Adipocyte (in vitro differentiated cells): ENCODE data around the gene TFB2M.

Source experiments
- DNase-seq: peaks from one replicate; pipeline ENCODE4 v3.0.0-alpha.2; 2015; ENCODE audit warnings: low read depth
- H3K27me3 ChIP-seq: replicated peaks from 2 replicates; pipeline ENCODE4 v1.7.0; 2013; ENCODE audit warnings: mild to moderate bottlenecking, low read length, moderate library complexity; ENCODE audit not compliant: control insufficient read depth, insufficient read depth
- H3K36me3 ChIP-seq: 2 replicates; pipeline ENCODE4 v1.7.0; 2013; ENCODE audit warnings: low read length, mild to moderate bottlenecking, moderate library complexity; ENCODE audit not compliant: control insufficient read depth, insufficient read depth, severe bottlenecking
- H3K4me1 ChIP-seq: 2 replicates; pipeline ENCODE4 v1.7.0; 2013; ENCODE audit warnings: mild to moderate bottlenecking, low read length, moderate library complexity; ENCODE audit not compliant: control insufficient read depth, insufficient read depth
- H3K4me3 ChIP-seq: 2 replicates; pipeline ENCODE4 v1.7.0; 2013; ENCODE audit warnings: mild to moderate bottlenecking, low read length, moderate library complexity
- H3K9ac ChIP-seq: 2 replicates; pipeline ENCODE4 v1.7.0; 2013; ENCODE audit warnings: mild to moderate bottlenecking, low read length, moderate library complexity
- H3K9me3 ChIP-seq: 2 replicates; pipeline ENCODE4 v1.7.0; 2013; ENCODE audit warnings: mild to moderate bottlenecking, low read length, moderate library complexity; ENCODE audit not compliant: control insufficient read depth

The TFB2M gene

DNA sequence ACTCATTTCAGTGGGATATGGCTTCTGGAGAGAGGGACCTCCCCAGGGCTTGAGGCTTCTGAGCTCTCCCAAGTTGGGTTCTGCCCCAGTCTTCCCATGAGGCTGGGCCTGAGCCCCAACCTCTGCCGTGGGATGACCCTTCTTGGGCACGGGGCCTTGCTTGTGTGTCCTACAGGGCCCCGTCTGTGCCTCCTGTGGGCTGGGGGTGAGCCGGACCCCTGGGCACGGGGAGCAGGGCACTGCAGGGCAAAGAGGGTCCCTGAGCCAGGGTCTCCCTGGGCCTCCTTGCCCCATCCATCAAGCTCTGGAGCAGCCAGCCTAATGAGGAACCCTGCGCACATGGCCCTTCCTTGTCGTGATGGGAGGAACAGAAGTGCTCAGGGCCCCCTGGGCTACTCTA, 53.8 kb downstream of the TFB2M start:
- H3K9me3 ChIP-seq = peaks cover 40% of the 10 kb centered on the region

DNA sequence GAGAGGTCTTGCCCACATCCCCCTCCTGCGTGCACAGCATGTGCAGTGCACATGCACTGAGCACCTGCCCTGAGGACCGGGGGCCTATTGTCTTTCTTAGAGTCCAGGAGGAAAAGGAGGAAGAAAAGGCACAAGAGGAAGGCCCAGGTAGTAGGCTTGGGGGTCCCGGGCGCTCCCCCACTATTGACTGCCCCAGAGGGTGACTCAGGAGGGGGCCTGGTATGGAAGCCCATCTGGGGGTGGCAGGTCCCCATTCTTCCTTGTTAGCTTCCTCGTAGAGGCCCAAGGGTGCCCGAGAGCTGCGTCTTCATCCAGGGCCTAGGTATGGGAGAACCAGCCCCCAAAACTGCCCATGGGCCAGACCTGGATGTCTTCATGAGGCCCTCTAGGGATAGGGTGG, 54.9 kb downstream of the TFB2M start:
- no peak overlapping the region for H3K4me3 ChIP-seq
- peaks cover 30% of the 10 kb centered on the region for H3K9me3 ChIP-seq
- H3K9ac ChIP-seq = no peak overlapping the region
- no peaks in the 10 kb centered on the region for H3K27me3 ChIP-seq
- DNase-seq = no peak
- peaks cover 3% of the 10 kb centered on the region for H3K4me1 ChIP-seq
- H3K36me3 ChIP-seq = no peaks in the 10 kb centered on the region

More for the DNA sequence above, 53.8 kb downstream of the TFB2M start:
- no peaks in the 10 kb centered on the region for H3K4me1 ChIP-seq
- no peak overlapping the region for H3K9ac ChIP-seq
- no peaks in the 10 kb centered on the region for H3K36me3 ChIP-seq
- no peaks in the 10 kb centered on the region for H3K27me3 ChIP-seq
- no peak overlapping the region for H3K4me3 ChIP-seq
- DNase-seq = no peak

DNA sequence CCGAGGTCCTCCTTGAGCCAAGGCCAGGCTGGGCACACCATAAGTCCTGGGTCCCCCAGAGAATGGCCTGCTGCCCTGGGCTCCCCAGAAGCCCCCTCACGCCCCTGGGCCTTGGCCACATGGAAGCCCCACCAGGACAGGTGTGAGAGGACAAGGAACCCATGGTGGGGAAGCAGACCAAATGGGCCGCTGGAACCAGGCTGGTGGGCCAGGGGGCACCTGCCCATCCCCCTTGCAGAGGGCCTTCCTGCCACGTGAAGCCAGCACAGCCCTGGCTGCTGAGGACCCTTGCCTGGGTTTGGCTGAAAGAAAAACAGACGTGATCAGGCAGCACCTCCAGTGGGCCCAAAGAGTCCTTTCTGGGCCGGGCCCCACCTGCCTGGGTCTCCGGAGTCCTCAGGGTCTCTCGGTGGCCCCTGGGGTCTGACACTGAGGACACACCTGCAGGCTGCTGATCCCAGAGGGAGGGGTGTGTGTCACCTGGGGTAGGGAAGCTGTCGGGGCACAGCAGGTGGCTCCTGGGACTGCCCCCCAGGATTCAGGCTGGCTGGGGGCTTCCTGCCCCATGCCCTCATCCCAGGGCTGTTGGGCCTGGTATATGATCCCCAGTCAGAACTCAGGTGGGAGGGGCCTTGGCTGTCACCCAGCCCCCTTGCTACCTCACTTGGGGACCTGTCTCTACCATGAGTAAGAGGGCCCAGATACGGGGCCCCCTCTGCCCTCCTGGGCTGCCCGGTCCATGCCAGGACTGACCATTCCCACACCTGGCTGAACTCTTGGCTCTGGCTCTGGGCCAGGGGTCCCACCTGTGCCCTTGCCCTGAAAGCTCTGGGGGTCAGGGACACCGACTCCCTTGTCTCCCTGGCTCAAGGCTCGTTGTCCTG, 55.7 kb downstream of the TFB2M start:
- H3K9me3 ChIP-seq = peaks cover 22% of the 10 kb centered on the region
- H3K9ac ChIP-seq = no peak overlapping the region
- H3K4me3 ChIP-seq = no peak overlapping the region
- no peaks in the 10 kb centered on the region for H3K36me3 ChIP-seq
- no peaks in the 10 kb centered on the region for H3K27me3 ChIP-seq
- peaks cover 8% of the 10 kb centered on the region for H3K4me1 ChIP-seq
- DNase-seq = no peak

DNA sequence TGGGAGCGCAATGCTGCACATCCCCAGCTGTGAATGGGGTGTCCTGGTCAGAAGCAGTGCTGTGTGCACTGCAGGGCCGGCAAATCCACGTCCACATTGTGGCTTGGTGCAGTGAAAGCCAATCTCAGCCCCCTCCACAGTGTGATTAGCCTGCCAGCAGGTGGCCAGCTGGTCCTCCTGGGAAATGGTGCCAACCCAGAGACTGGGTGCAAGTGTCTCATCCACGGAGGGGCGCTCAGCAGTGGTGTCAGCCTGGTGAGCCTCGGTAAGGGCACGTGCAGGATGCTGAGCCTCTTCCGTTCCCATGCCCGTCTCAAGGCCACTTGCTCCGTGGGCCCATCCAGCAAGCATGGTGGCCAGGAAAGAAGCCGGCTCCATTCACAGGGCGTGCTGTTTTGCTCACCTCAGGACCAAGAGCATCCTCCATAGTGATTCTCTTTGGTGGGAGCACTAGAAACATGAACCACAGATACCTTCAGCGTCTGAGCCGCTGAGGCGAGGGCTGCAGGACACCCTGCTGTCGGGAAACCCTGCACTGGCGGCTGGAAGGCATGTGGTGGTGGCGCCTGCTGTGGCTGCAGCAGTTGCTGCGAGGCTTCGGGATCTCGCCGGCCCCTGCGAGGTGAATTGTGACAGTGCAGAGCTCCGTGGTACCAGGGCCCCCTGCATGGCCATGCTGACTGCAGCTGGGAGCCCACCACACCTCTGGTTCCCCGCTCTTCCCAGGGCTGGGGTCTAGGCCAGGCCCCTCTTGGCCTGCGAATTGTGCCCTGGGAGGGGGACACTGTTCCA, 57.0 kb downstream of the TFB2M start:
- H3K4me1 ChIP-seq = peaks cover 8% of the 10 kb centered on the region
- peaks cover 9% of the 10 kb centered on the region for H3K9me3 ChIP-seq
- DNase-seq = no peak
- H3K4me3 ChIP-seq = no peak overlapping the region
- no peaks in the 10 kb centered on the region for H3K36me3 ChIP-seq
- H3K9ac ChIP-seq = no peak overlapping the region
- H3K27me3 ChIP-seq = no peaks in the 10 kb centered on the region

DNA sequence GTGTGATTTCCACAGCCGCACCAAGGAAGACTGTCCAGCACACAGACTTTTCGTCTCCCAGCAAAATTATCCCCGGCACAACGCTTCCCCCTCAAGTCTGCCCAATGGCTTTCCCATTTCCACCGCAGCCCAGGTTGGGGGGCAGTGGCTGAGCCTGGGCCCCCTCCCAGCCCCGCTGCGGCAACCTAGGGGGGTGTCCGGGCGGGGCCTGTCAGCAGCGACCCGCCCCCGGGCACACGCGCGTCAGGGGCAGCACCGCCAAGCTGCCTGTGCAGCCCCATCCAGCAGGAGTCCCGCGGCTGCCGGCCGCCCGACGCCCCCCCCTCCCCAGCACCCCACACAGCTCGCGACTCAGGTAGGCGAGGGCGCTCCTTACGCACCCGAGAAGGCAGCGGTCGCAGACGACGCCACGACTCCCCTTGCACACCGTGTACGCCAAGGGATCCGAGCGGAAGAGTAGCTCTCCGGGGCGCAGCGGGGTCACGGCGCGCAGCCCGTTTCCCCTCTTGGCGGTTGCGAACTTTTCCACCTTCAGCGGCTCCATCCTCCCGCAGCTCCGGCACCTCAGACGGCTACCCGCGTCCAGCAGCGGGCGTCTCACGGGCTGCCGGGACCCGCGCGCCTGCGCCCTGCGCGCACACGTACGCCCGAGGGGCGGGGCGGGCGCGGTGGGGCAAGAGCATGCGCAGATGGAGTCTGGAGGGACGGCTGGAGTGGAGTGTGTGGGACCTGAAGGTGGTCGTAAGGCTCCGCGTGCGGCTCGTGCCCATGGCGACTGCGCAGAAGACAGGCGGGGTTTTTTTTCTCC, 59.2 kb downstream of the TFB2M start, which contains the start of gene SMYD3:
TSS of gene SMYD3 (minus strand) at position 606 of the 808 bp plus-strand sequence.
- Histone ChIP-seq H3K27me3 (no peaks in the 10 kb centered on the region), H3K36me3 (no peaks in the 10 kb centered on the region), H3K4me1 (peaks cover 8% of the 10 kb centered on the region), H3K4me3 (peak within 1 kb of the TSS; percentile 90), H3K9ac (peak within 1 kb of the TSS; percentile 88), H3K9me3 (no peaks in the 10 kb centered on the region)
- peak; percentile 91 for DNase-seq

DNA sequence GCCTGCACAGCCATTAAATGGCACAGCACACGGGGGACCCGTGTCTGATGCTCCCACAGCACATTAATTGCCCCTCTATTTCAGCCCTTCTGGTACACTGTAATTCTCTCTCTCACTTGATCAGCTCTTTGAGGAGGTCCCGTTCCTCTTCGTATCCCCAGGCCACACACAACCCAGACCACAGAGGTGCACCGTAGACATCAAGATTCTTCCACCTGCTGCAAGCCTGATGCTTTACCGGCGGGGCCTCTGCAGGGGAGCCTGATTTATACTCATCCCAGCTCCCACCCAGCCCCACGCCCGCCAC, 59.7 kb downstream of the TFB2M start:
- no peaks in the 10 kb centered on the region for H3K36me3 ChIP-seq
- H3K4me3 ChIP-seq = peak overlapping the region; percentile 90
- peak overlapping the region; percentile 88 for H3K9ac ChIP-seq
- no peaks in the 10 kb centered on the region for H3K27me3 ChIP-seq
- no peak for DNase-seq
- no peaks in the 10 kb centered on the region for H3K9me3 ChIP-seq
- H3K4me1 ChIP-seq = peaks cover 8% of the 10 kb centered on the region

DNA sequence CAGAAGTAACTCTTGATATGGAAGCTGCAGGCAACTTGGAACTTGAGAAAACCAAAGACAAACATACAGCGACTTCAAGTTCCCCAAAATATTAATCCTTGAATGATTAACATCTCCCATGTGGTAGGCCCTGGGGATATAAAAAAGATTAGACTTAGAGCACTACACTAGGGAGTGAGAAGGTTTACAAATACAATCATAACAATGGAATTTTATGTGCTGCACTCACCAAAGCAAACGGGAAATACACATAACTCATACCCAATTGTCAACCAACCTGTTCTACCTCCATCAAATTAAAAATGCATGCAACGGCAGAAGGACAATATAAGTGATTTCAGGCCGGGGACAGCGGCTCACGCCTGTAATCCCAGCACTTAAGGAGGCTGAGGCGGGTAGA, 62.7 kb downstream of the TFB2M start:
- no peak overlapping the region for H3K9ac ChIP-seq

DNA sequence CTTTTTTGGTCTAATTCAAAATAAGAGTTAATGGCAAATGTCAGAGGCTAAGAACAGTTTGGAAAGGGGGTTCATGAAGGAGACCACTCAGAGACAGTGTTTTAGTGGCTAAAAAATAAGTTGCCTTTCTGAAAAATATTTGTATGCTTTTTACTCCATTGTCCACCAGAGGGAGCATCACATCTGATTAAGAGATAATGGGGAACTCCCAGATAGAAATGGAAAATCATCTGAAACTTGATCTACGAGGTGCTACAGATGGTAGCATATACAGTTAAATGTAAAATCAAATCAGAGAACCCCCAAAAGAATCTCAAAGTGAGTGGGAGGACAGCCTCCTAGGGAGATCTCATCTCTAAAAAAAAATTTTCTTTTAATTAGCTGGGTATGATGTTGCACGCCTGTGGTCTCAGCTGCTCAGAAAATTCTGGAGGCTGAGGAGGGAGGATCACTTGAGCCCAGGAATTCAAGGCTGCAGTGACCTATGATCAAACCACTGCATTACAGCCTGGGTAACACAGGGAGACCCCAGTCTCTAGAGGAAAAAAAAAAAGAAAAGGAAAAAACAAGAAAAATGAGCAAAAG, 68.6 kb downstream of the TFB2M start:
- H3K4me1 ChIP-seq = peaks cover 2% of the 10 kb centered on the region
- no peaks in the 10 kb centered on the region for H3K36me3 ChIP-seq
- H3K9me3 ChIP-seq = no peaks in the 10 kb centered on the region
- peak; percentile 91 for DNase-seq
- no peaks in the 10 kb centered on the region for H3K27me3 ChIP-seq
- no peak overlapping the region for H3K9ac ChIP-seq
- H3K4me3 ChIP-seq = no peak overlapping the region

More for the DNA sequence above, 62.7 kb downstream of the TFB2M start:
- peak; percentile 37 for DNase-seq
- Histone ChIP-seq H3K36me3 (no peaks in the 10 kb centered on the region), H3K9me3 (no peaks in the 10 kb centered on the region), H3K4me1 (peaks cover 8% of the 10 kb centered on the region), H3K27me3 (no peaks in the 10 kb centered on the region), H3K4me3 (no peak overlapping the region)

DNA sequence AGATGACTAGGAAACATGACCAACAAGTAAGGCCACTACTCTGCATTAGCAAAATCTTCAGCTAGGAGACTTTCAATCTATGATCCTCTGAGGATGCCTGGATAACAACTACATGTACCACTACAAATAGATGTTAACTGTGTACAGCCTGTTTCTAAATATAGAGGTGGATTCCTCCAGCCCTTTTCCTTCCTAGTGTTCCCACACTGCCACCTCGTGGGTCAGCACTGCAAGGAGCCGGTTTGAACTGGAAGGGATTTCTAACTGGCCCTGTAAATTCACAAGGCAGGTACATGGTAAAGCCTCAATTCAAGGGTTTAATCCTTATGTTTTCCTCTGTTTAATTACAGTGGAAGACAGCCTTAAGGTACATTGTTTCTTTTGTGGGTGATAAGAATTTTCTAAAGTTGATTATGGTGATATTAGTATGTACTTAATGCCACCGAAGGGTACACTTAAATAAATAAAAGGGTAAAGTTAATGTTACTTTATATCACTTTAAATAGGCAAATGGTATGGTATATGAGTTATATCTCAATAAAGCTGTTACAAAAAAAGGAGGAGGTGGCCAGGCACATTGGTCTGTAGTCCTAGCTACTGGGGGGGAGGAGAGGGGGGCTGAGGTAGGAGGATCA, 73.3 kb downstream of the TFB2M start:
- no peak overlapping the region for H3K4me3 ChIP-seq
- H3K9me3 ChIP-seq = no peaks in the 10 kb centered on the region
- H3K4me1 ChIP-seq = peaks cover 5% of the 10 kb centered on the region
- H3K36me3 ChIP-seq = no peaks in the 10 kb centered on the region
- H3K27me3 ChIP-seq = no peaks in the 10 kb centered on the region
- peak; percentile 92 for DNase-seq
- no peak overlapping the region for H3K9ac ChIP-seq

DNA sequence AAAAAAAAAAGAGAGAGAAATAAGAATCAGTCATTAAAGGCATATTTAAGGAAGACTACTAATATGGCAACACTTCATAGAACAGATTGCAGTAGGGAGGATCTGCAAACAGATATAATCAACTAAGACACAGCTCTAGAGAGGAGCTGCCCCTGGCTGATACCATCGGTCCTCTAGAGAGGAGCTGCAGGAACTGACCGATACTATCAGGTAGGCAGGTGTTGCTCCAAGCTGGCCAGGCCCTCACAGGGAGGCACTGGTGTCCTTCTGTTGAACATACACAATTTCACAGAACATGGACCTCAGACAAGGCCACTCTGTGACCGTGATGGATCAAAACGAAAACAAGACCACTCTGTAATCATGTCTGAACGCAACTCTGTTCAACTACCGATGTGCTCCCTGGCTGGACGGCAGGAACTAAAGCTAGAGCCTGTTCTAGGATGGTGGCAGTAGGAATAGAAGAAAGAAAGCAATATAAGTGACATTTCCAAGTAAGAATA, 74.5 kb downstream of the TFB2M start:
- no peak for DNase-seq
- Histone ChIP-seq H3K36me3 (no peaks in the 10 kb centered on the region), H3K4me3 (no peak overlapping the region), H3K9me3 (no peaks in the 10 kb centered on the region), H3K9ac (no peak overlapping the region), H3K4me1 (peaks cover 5% of the 10 kb centered on the region), H3K27me3 (no peaks in the 10 kb centered on the region)
